HG03064 (cell line): Measurements from ENCODE around the gene NEU1.
"Not testable (repeated sequence)": the region's sequence is repeated elsewhere in the genome, so short reads cannot be mapped to it uniquely, and the experiment has no call there.

Source experiments
- ATAC-seq: cut with Tn5 transposase; IDR thresholded peaks from one replicate; pipeline ENCODE4 v1.9.1; 2021; ENCODE audit warnings: low read depth; ENCODE audit not compliant: unreplicated experiment

NEU1 gene

DNA sequence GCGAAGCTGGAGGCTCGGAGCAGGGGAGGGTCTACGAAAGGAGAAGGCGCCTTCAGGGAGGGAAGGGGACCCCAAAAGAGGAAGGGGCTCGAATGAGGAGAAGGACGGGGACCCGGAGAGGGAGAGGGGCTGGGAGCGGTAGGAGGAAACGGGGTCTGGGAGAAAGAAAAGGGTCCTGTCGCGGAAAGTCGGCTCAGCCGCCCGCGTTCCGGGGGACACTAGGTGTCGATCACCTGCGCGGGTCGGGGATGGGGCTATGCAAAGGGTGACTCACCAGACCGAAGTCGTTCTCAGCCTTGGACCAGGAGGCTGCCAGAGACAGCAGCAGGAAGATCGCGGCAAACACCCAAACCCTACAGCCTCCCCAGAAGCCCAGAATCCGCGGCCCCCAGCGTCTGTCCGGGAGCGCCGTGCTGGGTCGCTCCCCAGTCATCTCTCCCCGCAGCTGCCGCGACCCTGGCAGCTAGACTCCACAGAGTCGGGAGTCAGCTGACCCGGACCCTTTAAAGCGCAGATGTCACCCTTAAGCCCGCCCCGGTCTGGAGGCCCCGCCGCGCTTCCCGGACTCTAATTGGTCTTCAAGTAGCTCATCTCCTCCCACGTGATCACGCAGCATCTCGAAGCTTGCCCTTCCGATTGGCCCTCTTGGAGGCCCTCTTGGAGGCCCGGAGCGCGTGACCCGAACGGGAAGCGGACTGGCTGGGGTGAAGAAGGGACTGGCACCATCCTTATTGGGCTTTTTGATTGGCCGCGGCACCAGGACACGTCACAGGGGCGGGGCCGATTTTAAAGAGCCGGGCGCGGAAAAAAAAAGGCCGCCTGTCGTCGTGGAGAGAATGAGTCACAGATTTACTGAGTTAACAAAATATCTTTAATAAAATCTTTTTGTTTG, at the start of gene NEU1:
NEU1 (minus strand) TSS at position 478 of the 892 bp plus-strand sequence; CDS start at position 433, 45 bp downstream.
- peak; percentile 82 for ATAC-seq

GRCh38 chr6:31911826-31912585, 49.4 kb upstream of the NEU1 start:
- ATAC-seq = no peak

DNA sequence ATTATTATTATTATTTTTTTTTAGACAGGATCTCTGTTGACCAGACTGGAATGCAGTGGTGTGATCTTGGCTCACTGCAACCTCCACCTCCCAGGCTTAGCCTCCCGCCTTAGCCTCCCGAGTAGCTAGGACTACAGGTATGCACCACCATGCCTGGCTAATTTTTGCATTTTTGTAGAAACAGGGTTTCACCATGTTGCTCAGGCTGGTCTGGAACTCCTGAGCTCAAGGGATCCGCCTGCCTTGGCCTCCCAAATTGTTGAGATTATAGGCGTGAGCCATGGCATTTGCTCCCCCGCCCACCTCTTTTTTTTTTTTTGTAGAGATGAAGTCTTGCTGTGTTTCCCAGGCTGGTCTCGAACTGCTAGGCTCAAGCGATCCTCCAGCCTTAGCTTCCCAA, 46.7 kb upstream of the NEU1 start:
- not testable (repeated sequence) for ATAC-seq

DNA sequence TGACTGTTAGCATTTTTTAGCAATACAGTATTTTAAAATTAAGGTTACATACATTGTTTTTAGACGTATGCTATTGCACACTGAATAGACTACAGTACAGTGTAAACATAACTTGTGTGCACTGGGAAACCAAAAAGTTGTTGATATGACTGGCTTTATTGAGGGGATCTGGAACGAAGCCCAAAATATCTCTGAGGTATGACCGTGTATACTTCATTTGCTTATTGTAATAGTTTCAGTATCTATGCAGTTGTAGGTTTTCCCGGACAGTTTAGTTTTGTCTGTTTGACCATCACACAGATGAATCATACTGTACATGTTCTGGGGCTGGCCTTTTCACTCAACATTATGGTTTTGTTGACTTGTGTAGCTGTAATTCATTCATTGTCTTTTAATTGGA, 46.2 kb upstream of the NEU1 start:
- ATAC-seq = no peak

GRCh38 chr6:31908255-31908654, 45.6 kb upstream of the NEU1 start:
- not testable (repeated sequence) for ATAC-seq

DNA sequence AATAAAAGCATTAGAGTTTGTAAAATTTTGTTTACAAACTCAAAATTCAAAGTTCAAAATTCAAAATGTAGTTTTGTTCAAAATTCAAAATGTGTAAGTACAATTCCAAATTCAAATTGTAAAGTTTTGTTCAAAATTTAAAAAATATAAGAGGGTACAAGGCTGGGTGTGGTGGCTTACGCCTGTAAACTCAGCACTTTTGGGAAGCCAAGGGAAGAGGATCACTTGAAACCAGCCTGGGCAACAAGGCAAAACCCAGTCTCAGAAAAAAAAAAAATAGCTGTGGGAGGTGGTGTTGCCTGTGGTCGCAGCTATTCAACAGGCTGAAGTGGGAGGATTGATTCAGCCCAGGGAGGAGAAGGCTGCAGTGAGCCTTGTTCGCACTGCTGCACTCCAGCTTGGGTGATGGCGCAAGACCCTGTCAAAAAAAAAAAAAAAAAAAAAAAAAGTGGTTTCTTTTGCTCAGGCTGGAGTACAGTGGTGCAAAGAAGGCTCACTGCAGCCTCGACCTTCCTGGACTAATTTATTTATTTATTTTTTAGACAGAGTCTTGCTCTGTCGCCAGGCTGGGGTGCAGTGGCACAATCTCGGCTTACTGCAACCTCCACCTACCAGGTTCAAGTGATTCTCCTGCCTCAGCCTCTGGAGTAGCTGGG, 44.7 kb upstream of the NEU1 start:
- ATAC-seq = no peak

DNA sequence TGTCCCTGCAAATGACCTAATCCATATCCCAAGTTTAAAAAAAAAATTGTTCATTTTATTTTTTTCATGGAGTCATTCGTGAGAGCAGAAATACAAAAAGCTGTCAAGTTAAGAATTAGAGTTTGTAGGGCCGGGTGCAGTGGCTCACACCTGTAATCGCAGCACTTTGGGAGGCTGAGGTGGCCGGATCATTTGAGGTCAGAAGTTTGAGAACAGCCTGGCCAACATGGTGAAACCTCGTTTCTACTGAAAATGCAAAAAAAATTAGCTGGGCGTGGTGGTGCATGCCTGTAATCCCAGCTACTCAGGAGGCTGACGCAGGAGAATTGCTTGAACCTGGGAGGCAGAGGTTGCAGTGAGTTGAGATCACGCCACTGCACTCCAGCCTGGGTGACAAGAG, 44.1 kb upstream of the NEU1 start:
- ATAC-seq = not testable (repeated sequence)

- no peak for ATAC-seq
Observed at GRCh38 chr6:31906122-31906521, 43.5 kb upstream of the NEU1 start.

DNA sequence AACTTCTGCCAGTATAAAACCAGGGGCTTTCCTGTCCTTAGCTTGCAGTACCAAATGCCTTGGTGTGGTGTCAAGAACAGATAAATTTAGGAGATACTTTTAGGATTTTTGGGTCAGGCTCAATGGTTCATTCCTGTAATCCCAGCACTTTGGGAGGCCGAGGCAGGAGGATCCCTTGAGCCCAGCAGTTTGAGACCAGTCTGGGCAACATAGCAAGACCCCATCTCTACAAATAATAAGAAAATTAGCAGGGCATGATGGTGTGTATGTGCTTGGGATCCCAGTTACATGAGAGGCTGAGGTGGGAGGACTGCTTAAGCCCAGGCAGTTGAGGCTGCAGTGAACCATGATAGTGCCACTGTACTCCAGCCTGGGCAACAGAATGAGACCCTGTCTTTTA, 42.4 kb upstream of the NEU1 start:
- no peak for ATAC-seq

DNA sequence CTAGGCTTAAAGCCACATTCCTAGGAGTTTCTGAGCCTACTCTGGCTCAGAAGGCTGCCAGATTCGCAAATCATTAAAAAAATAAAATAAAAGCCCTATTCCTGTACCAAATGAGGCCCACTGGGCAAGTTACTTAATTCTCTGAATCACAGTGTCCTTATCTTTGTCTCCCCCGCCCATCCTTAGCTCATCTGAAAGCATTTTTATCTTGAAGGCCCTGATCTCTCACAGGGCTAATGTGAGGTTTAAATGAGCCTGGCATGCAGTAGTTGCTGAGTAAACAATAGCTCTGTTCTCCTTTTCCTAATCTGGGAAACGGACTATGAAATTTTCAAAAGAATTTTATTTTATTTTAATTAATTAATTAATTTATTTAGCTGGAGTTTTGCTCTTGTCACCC, 41.3 kb upstream of the NEU1 start:
- ATAC-seq = no peak

- no peak for ATAC-seq
Observed at GRCh38 chr6:31901953-31902643, 39.5 kb upstream of the NEU1 start, which contains the start of gene ZBTB12. ZBTB12 (minus strand) TSS chr6:31902086; CDS start chr6:31901305, 781 bp downstream.

DNA sequence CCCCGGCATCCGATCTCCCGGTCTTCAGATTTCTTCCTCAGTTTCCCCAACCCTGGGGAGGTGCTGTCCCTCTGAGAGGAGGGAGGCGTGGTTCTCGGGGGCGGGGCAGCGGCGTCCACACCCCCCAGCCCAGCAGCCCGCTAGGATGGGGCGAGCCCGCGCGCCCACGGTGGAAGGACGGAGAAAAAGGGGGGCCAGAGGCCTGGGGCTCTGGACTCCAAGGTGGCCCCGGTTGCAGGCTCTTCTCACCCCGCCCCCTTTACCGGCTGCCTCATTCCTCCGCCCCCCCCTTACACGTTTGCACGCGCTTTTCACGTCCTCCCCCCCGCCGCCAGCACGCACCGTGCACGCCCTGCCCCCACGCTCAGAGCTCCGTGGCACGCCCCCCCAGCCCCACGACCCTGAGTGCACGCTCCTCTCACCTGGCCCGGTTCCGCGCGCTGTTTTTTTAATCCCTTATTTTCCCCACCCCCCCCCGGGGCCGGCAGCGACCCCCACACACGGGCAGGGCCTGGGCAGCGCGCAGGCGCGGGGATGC, 38.9 kb upstream of the NEU1 start:
- ATAC-seq = no peak

DNA sequence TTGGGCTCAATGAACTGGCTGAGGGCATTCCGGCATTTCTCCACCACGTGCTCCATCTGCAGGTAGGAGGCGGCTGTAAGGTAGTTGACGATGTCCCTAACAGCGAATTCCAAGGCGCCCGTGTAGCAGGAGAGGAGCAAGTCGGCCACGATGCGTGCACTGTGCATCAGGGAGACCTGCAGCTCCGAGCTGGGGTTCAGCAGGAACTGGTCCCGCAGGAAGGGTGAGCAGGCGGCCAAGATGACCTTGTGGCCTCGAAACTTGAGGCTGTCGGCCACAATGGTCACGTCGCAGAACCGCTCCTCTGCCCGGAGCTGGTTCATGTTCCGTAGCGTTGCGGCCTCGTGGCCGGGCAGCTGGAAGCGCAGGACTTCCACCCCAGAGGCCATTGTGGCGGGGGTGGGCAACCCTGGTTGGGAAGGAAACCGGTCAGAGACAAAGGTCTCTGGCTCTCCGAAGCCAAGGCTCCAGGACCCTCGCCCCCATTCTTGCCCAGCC, 38.3 kb upstream of the NEU1 start:
- no peak for ATAC-seq

- ATAC-seq = no peak
Observed at GRCh38 chr6:31899882-31900722, 37.5 kb upstream of the NEU1 start.

DNA sequence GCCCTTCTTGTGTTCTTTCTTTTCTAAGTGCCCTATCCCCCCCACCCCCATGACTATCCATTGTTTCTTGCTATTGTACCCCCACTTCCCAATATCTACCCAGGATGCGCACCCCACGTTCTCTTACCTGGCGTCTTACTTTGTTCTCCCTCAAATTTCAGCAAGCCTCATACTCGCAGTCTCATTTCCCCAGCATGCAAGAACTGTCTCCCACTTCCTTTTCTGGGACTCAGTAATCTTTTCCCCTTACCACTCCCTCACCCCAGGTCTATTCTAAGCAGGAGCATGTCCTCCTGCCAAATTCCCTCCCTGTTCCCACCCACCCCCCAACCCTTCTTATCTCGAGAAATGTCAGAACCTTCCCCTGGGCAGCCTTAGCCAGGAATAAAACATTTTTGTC, 36.6 kb upstream of the NEU1 start:
- ATAC-seq = no peak

GRCh38 chr6:31898383-31899011, 35.9 kb upstream of the NEU1 start:
- no peak for ATAC-seq

DNA sequence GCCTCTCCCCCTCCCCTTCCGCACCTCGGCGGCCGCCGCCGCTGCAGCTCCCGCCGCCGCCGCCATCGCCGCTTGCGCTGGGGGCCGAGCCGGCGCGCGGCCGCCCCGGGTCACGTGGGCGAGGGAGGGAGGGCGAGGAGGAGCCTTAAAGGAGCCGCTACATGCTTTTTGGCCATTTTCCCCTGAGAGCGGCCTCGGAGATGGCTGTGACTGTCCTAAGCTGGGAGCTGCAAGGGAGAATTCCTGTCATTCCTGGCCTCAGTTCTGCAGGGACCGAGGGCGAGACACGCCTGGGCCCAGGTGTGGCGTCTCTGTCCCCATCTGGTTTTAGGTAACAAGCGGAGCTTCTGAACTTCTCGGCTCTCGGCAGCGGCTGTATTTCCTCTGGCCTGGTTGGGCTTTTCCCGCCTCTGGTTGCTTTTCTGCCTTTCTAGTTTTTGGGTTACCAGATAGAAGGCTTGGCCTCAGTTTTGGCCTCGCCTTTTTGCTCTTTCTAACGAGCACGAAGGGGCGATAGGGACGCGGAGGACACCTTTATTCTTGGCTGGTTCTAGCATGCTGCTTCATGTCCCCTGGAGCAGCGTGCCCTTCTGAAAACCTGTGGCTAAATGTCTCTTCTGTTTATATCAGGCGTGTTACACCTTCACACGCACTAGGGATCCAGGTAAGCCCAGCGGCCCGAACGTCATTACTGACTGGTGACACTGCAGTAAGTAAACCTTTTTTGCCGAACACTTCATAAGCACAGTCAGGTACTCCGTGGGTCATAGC, 35.2 kb upstream of the NEU1 start, which contains the start of gene EHMT2:
EHMT2 (minus strand) TSS at position 87 of the 771 bp plus-strand sequence; CDS start at position 66, 21 bp downstream.
- no peak for ATAC-seq
